HCEC 1CT (cell line): Measurements from ENCODE around the gene NRAP.

Experiments
- DNase-seq: peaks from one replicate; pipeline ENCODE4 v3.0.0-alpha.2; 2017

The NRAP gene

GRCh38 chr10:113631684-113632367 is 32.0 kb downstream of the NRAP start:
- DNase-seq = no peak

- no peak for DNase-seq
Observed at GRCh38 chr10:113630929-113631533, 32.8 kb downstream of the NRAP start.

- DNase-seq = no peak
Observed at GRCh38 chr10:113628607-113629153, 35.2 kb downstream of the NRAP start.

GRCh38 chr10:113627836-113628235 is 36.0 kb downstream of the NRAP start:
- no peak for DNase-seq

GRCh38 chr10:113626809-113627355 is 37.0 kb downstream of the NRAP start:
- no peak for DNase-seq

- DNase-seq = no peak
Observed at GRCh38 chr10:113625461-113626186, 38.2 kb downstream of the NRAP start.

GRCh38 chr10:113622831-113623230 is 41.0 kb downstream of the NRAP start:
- DNase-seq = no peak

GRCh38 chr10:113621799-113622198 is 42.0 kb downstream of the NRAP start:
- no peak for DNase-seq

- no peak for DNase-seq
Observed at GRCh38 chr10:113620936-113621335, 42.9 kb downstream of the NRAP start.

GRCh38 chr10:113620511-113620910 is 43.3 kb downstream of the NRAP start:
- DNase-seq = no peak

GRCh38 chr10:113619401-113619800 is 44.4 kb downstream of the NRAP start:
- DNase-seq = no peak

- DNase-seq = no peak
Observed at GRCh38 chr10:113618338-113618737, 45.5 kb downstream of the NRAP start.

- no peak for DNase-seq
Observed at GRCh38 chr10:113617086-113617485, 46.8 kb downstream of the NRAP start.

- DNase-seq = no peak
Observed at GRCh38 chr10:113616244-113617074, 47.4 kb downstream of the NRAP start.

GRCh38 chr10:113613977-113614690 is 49.7 kb downstream of the NRAP start:
- no peak for DNase-seq

- DNase-seq = no peak
Observed at GRCh38 chr10:113613427-113613826, 50.4 kb downstream of the NRAP start.

GRCh38 chr10:113612154-113612553 is 51.7 kb downstream of the NRAP start:
- DNase-seq = no peak

GRCh38 chr10:113610631-113611601 is 52.9 kb downstream of the NRAP start:
- DNase-seq = no peak

GRCh38 chr10:113609704-113610108 is 54.1 kb downstream of the NRAP start:
- no peak for DNase-seq

GRCh38 chr10:113605268-113605978 is 58.4 kb downstream of the NRAP start:
- DNase-seq = no peak
